NCI-H1105 treated with DMSO at 0.1 percent for 48 hours (cell line): Measurements from ENCODE around the gene FAM111A.

Experiments used
- DNase-seq: peaks from one replicate; lab custom pipeline; 2025; lab: John Stamatoyannopoulos, UW

FAM111A gene

DNA sequence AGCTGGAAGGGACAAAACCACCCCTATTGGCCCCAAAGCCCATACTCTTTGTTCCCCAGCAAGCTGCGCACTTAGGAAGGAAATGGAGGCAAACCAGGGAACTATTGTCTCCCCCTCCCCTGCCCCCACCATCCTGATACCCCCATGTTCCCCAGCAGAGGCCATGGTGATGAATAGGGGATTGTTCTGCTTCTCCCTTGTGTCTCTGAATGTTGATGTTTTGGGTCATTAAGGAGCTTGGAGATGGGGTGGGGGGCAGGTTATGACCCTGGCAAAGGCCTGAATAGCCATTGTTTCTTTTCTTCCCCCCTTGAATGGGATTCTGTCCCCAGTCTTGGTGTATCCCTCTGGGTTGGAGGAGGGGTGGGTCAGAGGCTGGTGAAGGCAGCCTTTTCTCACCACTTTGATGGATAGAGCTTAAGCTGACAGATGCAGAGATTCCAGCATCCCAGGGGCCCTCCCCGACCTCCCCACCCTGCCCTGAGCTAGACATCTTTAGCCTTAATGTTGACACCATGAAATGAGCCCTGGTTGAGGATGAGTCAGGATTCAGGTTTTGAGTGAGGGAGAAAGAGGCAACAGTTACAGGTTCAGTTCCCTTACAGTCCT is 37.6 kb downstream of the FAM111A start:
- no peak for DNase-seq

- no peak for DNase-seq
Observed at GRCh38 chr11:59180907-59181306, 38.3 kb downstream of the FAM111A start.

DNA sequence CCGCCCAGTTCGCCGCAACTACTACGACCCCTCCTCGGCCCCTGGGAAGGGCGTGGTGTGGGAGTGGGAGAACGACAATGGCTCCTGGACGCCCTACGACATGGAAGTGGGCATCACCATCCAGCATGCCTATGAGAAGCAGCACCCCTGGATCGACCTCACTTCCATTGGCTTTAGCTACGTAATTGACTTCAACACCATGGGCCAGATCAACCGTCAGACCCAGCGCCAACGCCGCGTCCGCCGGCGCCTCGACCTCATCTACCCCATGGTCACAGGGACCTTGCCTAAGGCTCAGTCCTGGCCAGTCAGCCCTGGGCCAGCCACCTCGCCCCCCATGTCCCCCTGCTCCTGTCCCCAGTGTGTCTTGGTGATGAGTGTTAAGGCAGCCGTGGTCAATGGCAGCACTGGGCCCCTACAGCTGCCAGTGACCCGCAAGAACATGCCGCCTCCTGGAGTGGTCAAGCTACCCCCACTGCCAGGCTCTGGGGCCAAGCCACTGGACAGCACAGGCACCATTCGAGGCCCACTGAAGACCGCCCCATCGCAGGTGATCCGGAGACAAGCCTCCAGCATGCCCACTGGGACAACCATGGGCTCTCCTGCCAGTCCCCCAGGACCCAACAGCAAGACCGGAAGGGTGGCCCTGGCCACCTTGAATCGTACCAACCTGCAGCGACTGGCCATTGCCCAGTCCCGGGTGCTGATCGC is 39.2 kb downstream of the FAM111A start:
- DNase-seq = no peak

- no peak for DNase-seq
Observed at GRCh38 chr11:59182457-59183151, 39.9 kb downstream of the FAM111A start.

- no peak for DNase-seq
Observed at GRCh38 chr11:59183771-59184170, 41.1 kb downstream of the FAM111A start.

GRCh38 chr11:59184691-59185339 is 42.2 kb downstream of the FAM111A start:
- DNase-seq = no peak

GRCh38 chr11:59185386-59185945 is 42.8 kb downstream of the FAM111A start:
- DNase-seq = no peak

DNA sequence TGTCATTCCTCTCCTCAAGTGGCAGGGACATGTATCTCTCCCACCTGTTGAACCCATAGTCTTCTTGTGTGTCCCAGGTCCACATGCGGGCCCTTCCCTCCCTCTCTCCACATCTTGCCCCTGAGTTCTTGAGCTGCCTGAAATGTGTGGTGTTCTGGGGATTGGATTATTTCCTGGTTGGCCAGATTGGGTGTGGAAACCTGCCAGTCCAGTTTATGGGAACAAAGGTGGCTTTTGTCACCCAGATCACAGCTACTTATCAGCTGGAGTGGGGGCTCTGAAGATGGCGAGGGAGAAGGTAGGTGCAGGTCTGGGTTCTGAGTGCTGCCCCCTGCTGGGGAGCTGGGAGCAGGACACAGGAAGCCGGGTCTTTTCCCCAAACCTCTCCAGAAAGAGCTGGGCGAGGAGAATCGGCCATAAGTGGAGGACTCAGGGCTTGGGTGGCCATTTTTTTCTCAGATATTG is 43.5 kb downstream of the FAM111A start:
- DNase-seq = peak; percentile 33

DNA sequence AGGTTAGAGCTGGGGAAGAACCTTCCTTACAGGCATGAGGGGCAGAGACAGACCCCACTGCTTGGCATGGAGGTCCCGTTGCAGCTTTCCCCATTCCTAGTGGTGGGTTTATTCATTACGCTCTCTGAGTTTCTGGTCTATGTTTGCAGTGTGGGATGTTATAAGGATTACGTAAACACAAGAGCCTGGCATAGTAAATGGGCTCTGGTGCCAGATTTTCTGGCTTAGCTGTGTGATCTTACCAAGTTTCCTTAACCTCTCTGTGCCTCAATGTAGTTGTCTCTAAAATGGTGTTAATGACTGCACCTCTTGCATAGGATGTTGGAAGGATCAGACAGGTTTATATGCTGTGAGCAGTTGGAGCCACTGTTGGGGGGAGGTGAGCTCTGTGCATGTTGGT is 44.4 kb downstream of the FAM111A start:
- no peak for DNase-seq

DNA sequence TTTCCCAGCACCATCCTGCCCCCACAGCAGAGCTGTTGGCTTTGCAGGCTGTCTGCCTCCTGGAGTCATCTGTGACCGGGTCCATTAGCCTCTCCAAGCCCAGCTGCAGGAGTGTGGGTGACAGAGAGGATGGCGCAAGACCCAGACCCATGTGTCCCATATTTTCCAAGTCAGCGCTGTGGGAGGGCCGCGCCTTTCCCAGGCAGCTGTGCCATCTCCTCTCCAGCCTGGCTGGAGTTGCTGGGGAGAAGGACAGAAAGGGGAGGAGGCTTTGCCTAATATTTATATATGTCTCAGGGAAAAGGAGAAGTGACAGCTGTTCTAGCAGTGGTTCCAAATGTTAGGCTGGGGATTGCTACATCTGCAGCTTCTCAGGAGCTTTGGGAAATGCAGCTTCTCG is 44.9 kb downstream of the FAM111A start:
- no peak for DNase-seq

- DNase-seq = no peak
Observed at GRCh38 chr11:59188954-59189353, 46.3 kb downstream of the FAM111A start.

GRCh38 chr11:59189986-59190385 is 47.3 kb downstream of the FAM111A start:
- DNase-seq = no peak

- DNase-seq = no peak
Observed at GRCh38 chr11:59191095-59191494, 48.4 kb downstream of the FAM111A start.

DNA sequence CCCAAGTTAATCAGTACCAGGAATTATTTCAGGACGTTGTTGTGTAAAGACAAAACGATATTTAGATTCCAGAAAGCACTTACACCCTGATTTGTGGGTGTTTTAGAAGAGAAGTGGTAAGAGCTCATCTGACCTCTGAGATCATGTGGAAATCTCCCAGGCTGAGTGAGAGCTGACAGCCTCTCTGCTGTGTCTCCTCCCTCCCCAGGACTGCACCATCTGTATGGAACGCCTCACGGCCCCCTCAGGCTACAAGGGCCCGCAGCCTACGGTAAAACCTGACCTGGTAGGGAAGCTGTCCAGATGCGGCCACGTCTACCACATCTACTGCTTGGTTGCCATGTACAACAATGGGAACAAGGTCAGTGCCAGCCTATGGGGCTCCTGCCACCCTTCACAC is 49.2 kb downstream of the FAM111A start:
- no peak for DNase-seq

- DNase-seq = no peak
Observed at GRCh38 chr11:59192446-59193020, 49.9 kb downstream of the FAM111A start.

- DNase-seq = no peak
Observed at GRCh38 chr11:59193587-59194130, 51.0 kb downstream of the FAM111A start.

DNA sequence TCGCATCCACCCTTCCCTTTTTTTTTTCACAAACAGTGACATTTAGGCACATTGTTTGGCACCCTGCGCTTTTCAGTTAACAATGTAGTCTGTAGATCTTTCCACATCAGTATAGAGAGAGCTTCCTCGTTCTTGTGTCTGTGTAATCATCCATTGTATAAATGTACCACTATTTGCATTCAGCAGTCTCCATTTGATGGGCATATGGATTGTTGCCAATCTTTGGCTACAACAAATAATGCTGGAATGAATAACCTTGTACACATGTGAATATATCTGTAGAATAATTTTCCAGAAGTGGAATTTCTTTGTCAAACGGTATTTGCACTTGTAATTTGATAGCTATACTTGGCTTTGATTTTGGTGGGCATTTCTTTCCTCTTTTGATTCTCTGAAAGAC is 52.9 kb downstream of the FAM111A start:
- peak; percentile 27 for DNase-seq

DNA sequence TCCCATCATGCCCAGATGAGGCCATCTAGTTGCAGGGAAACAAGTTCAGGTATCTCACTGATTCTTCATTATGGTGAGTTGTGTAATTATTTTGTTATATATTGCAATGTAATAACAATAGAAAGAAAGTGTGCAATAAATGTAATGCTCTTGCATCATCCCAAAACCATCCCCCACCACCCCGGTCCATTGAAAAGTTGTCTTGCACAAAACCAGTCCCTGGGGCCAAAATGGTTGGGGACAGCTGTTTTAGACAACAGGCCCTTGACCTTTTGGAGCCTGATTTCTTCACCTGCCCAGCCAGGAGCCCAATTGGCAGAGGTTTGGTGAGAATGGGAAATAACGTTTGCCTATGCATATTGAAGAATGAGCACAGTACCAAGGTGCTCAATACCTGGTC is 54.1 kb downstream of the FAM111A start:
- DNase-seq = no peak

DNA sequence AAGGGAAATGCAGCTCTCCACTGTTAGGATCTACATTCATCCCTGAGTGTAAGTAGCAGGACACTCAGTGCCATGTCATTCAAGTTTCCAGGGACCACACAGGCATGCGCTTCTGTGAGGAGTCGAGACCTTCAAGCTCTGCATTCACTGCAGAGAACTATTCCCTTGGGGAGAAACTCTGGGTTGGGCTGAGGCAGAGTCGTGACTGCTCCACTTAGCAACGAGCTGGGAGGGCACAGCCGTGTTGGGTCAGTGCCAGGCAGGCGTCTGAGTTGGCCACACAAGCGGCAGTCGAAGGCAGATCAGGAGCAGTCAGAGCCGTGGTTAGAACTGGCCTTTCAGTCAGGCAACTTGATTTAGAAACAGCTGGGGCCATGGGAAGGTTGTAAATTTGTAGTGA is 55.3 kb downstream of the FAM111A start:
- peak; percentile 72 for DNase-seq

DNA sequence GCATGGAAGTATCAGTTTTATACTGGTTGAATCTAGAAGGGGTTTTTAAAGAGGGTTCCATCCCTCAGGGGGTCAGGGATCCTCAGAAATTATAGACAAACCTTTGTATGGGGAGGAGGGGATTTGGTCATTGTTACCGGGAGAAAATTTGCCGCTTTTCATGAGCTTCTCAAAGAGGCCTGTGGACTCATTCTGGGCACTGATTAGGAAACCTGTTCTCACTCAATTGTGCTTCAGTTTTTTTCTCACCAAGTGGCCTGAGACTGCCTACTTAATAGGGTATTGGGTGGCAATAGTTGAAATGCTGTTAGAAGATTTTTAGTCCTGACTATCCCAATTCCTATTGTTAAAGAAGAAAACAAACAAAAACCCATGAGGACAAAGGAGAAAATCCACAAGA is 56.1 kb downstream of the FAM111A start:
- no peak for DNase-seq

- no peak for DNase-seq
Observed at GRCh38 chr11:59199546-59200422, 57.1 kb downstream of the FAM111A start.
